ENCODE results near the gene WSCD1.

The WSCD1 gene

GRCh38 chr17:6104956-6105648 lies 34.9 kb downstream of the WSCD1 start:
- in situ Hi-C loops (cut with HindIII; ENCODE audit: low sequenced_read_pairs), result no loop called here

- in situ Hi-C loops (cut with HindIII; ENCODE audit: low sequenced_read_pairs), result no loop called here
Measured at GRCh38 chr17:6105649-6106007, 35.4 kb downstream of the WSCD1 start.

GRCh38 chr17:6106212-6106611 lies 36.0 kb downstream of the WSCD1 start:
- in situ Hi-C loops (cut with HindIII; ENCODE audit: low sequenced_read_pairs), result no loop called here

GRCh38 chr17:6107791-6108190 lies 37.6 kb downstream of the WSCD1 start:
- in situ Hi-C loops (cut with HindIII; ENCODE audit: low sequenced_read_pairs), result no loop called here

- in situ Hi-C loops (cut with HindIII; ENCODE audit: low sequenced_read_pairs), result no loop called here
Measured at GRCh38 chr17:6108382-6108781, 38.2 kb downstream of the WSCD1 start.

- in situ Hi-C loops (cut with HindIII; ENCODE audit: low sequenced_read_pairs), result no loop called here
Measured at GRCh38 chr17:6108987-6109386, 38.8 kb downstream of the WSCD1 start.

- in situ Hi-C loops (cut with HindIII; ENCODE audit: low sequenced_read_pairs), result no loop called here
Measured at GRCh38 chr17:6109536-6109935, 39.4 kb downstream of the WSCD1 start.

- in situ Hi-C loops (cut with HindIII; ENCODE audit: low sequenced_read_pairs), result loop anchor here (5.0 kb wide), 1 partner anchor 47 kb away; no protein-coding TSS in a partner anchor
Measured at GRCh38 chr17:6110088-6110487, 39.9 kb downstream of the WSCD1 start.

- in situ Hi-C loops (cut with HindIII; ENCODE audit: low sequenced_read_pairs), result loop anchor here (5.0 kb wide), 1 partner anchor 47 kb away; no protein-coding TSS in a partner anchor
Measured at GRCh38 chr17:6110592-6110991, 40.4 kb downstream of the WSCD1 start.

- in situ Hi-C loops (cut with HindIII; ENCODE audit: low sequenced_read_pairs), result loop anchor here (10.0 kb wide), 1 partner anchor 176 kb away; no protein-coding TSS in a partner anchor
Measured at GRCh38 chr17:6120351-6120750, 50.2 kb downstream of the WSCD1 start.

GRCh38 chr17:6124856-6125255 lies 54.7 kb downstream of the WSCD1 start:
- in situ Hi-C loops (cut with HindIII; ENCODE audit: low sequenced_read_pairs), result loop anchor here (10.0 kb wide), 1 partner anchor 180 kb away; no protein-coding TSS in a partner anchor

- in situ Hi-C loops (cut with HindIII; ENCODE audit: low sequenced_read_pairs), result loop anchor here (10.0 kb wide), 1 partner anchor 182 kb away; no protein-coding TSS in a partner anchor
Measured at GRCh38 chr17:6126768-6127167, 56.6 kb downstream of the WSCD1 start.

- in situ Hi-C loops (cut with HindIII; ENCODE audit: low sequenced_read_pairs), result no loop called here
Measured at GRCh38 chr17:6134721-6135120, 64.5 kb downstream of the WSCD1 start.

- in situ Hi-C loops (cut with HindIII; ENCODE audit: low sequenced_read_pairs), result no loop called here
Measured at GRCh38 chr17:6135236-6135635, 65.1 kb downstream of the WSCD1 start.

- in situ Hi-C loops (cut with HindIII; ENCODE audit: low sequenced_read_pairs), result no loop called here
Measured at GRCh38 chr17:6135996-6136395, 65.8 kb downstream of the WSCD1 start.

- in situ Hi-C loops (cut with HindIII; ENCODE audit: low sequenced_read_pairs), result no loop called here
Measured at GRCh38 chr17:6137716-6138502, 67.7 kb downstream of the WSCD1 start.

- in situ Hi-C loops (cut with HindIII; ENCODE audit: low sequenced_read_pairs), result no loop called here
Measured at GRCh38 chr17:6138761-6139446, 68.7 kb downstream of the WSCD1 start.

- in situ Hi-C loops (cut with HindIII; ENCODE audit: low sequenced_read_pairs), result no loop called here
Measured at GRCh38 chr17:6139447-6139832, 69.3 kb downstream of the WSCD1 start.

- in situ Hi-C loops (cut with HindIII; ENCODE audit: low sequenced_read_pairs), result no loop called here
Measured at GRCh38 chr17:6140188-6140587, 70.0 kb downstream of the WSCD1 start.

- in situ Hi-C loops (cut with HindIII; ENCODE audit: low sequenced_read_pairs), result no loop called here
Measured at GRCh38 chr17:6140728-6141330, 70.7 kb downstream of the WSCD1 start.

GRCh38 chr17:6142701-6143100 lies 72.5 kb downstream of the WSCD1 start:
- in situ Hi-C loops (cut with HindIII; ENCODE audit: low sequenced_read_pairs), result no loop called here
